Spleen (tissue), 7 donors: Measurements from ENCODE around the gene CD40.

Source experiments
- POLR2A ChIP-seq, 3 donors: fragments of 450-650 bp; IDR thresholded peaks; one replicate each; pipeline ENCODE4 v1.5.1; 2017; ENCODE audit warnings: antibody characterized with exemption in 3 of 3, mild to moderate bottlenecking in 1 of 3
- POLR2AphosphoS5 ChIP-seq, 3 donors: sonication (generic); formaldehyde crosslinking; IDR thresholded peaks; one replicate each; pipeline ENCODE4 v1.5.1; 2017; ENCODE audit warnings: antibody characterized with exemption in 3 of 3
- TF ChIP-seq, protein P1 (sequence below), 11 experiments: fragments of 200-600 bp in 7 of 11; fragments of 450-650 bp in 4 of 11; sonication (generic) in 4 of 11; IDR thresholded peaks in 8 of 11; conservative IDR thresholded peaks in 3 of 11; 1 replicate in 7 of 11; 2 replicates in 4 of 11; pipeline versions ENCODE4 v1.4.0 to v1.8.0; 2016 to 2021; ENCODE audit warnings: antibody characterized with exemption in 11 of 11, inconsistent platforms in 4 of 11, mild to moderate bottlenecking in 1 of 11
- donor health status: DM: no; HTN: no; CAD: no; lungs with moderate emphysema.
- donor health status: DM: no; HTN: no; CAD: no.
- donor health status: DM: no; HTN: no; CAD: no.

DNA sequence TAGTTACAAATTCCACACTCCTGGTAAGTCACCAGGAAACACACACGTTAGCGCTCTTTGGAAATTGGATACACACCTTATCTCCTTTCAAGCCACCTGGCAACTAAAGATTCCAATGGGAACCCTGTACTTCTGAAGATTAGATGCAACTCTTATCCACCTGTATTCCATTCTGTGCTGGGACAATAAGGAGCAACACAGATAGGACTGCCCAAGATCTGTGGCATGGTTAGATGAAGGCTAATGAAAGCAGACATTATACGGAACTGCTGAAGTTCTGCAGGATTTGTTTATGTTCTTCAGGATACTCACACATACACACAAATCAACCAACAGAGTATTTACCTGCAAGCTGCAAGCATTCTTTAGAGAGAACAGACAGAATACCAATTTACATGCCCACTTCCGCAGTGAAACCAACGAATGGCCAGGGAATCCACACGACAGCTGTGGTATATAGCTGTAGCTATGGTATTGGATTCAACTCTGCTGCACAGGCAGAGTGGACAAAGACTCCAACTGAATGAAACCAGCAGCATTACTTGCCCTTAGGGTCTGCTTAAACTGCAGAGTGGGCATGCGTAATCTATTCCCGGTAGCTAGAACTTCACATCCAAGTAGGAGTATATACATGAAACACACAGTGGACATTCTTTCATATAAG lies 40.3 kb upstream of the CD40 start:
- TF ChIP-seq, protein P1, sequence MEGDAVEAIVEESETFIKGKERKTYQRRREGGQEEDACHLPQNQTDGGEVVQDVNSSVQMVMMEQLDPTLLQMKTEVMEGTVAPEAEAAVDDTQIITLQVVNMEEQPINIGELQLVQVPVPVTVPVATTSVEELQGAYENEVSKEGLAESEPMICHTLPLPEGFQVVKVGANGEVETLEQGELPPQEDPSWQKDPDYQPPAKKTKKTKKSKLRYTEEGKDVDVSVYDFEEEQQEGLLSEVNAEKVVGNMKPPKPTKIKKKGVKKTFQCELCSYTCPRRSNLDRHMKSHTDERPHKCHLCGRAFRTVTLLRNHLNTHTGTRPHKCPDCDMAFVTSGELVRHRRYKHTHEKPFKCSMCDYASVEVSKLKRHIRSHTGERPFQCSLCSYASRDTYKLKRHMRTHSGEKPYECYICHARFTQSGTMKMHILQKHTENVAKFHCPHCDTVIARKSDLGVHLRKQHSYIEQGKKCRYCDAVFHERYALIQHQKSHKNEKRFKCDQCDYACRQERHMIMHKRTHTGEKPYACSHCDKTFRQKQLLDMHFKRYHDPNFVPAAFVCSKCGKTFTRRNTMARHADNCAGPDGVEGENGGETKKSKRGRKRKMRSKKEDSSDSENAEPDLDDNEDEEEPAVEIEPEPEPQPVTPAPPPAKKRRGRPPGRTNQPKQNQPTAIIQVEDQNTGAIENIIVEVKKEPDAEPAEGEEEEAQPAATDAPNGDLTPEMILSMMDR (IDR thresholded peaks at IDR 0.05 in 8 of 11, conservative IDR thresholded peaks at IDR 0.05 in 3 of 11): no peak
- TF ChIP-seq POLR2A (IDR thresholded peaks at IDR 0.05): no peak
- TF ChIP-seq POLR2AphosphoS5 (IDR thresholded peaks at IDR 0.05): no peak
